ENCODE results near the gene FAM180B. TPM values are rescaled to one million over a fixed set of nuclear protein-coding genes. Genes with fewer than 3 reads are reported as not detected.
A peak's percentile ranks its signal among the peaks of the same experiment; 100 is the strongest.

The FAM180B gene
- total and polyA plus RNA-seq, 2 of the 13 experiments (the other 11 are each of a cell fraction or from before 2014, with no cell fraction given) = 0.40 to 1.0 TPM

- TF ChIP-seq TBL1XR1 (IDR thresholded peaks at IDR 0.05; ENCODE audit: borderline replicate concordance, low read length, partially characterized antibody) (no peak), HNF1B (CRISPR knock-in tag; IDR thresholded peaks at IDR 0.05) (peak; percentile 96), TCF7 (IDR thresholded peaks at IDR 0.05; ENCODE audit: low read depth) (no peak; the same call in 1 of the 2 replicates), KDM5A (IDR thresholded peaks at IDR 0.05; ENCODE audit: borderline replicate concordance, low read length) (peak; percentile 100), ATF1 (CRISPR knock-in tag; IDR thresholded peaks at IDR 0.05) (no peak)
Observed at GRCh38 chr11:47578524-47579494, 7.7 kb upstream of the FAM180B start, which contains the start of the genes KBTBD4 and NDUFS3 (continued).

- no peak for TF ChIP-seq FOXK1 (CRISPR knock-in tag; IDR thresholded peaks at IDR 0.05; ENCODE audit: borderline replicate concordance, low read depth)
- no peak overlapping the region for H3K4me3 ChIP-seq (replicated peaks in 1 of 3; ENCODE audit: insufficient read depth in 1 of 3, low read depth in 2 of 3, low read length in 3 of 3)
- in situ Hi-C loops (cut with HindIII; ENCODE audit: extremely low pct_ligation_motif_present, low pct_unique_long_range_greater_than_20kb) = no loop called here
- H3K27me3 ChIP-seq (ENCODE audit: control insufficient read depth in 1 of 2, insufficient read depth in 2 of 2, low read length in 2 of 2) = no peaks in the 10 kb centered on the region; a peak in 1 of 5 replicates
- H3K9ac ChIP-seq (ENCODE audit: insufficient read depth, low read depth, low read length) = no peak overlapping the region
- DNase-seq (ENCODE audit: low spot score) = no peak
- peaks cover 10 to 37% of the 10 kb centered on the region in 2 experiments for H3K36me3 ChIP-seq (replicated peaks in 1 of 2; ENCODE audit: control insufficient read depth in 1 of 2, insufficient read depth in 2 of 2, low read length in 2 of 2)
- no peaks in the 10 kb centered on the region for H4K20me1 ChIP-seq (ENCODE audit: insufficient read depth, low read length)
- H3K4me2 ChIP-seq (ENCODE audit: low read depth, low read length) = no peak overlapping the region
- no peak for FAIRE-seq
- no peak overlapping the region for H2AFZ ChIP-seq (ENCODE audit: low read length)
- H3K79me2 ChIP-seq (ENCODE audit: insufficient read depth, low read length) = peaks cover 19% of the 10 kb centered on the region
- ATAC-seq = no peak
- no peaks in the 10 kb centered on the region for H3K9me3 ChIP-seq (ENCODE audit: low read length)
- no peak overlapping the region for H3K27ac ChIP-seq (ENCODE audit: extremely low read length, insufficient read depth, low read length)
- CTCF ChIA-PET (ENCODE audit: low intra/inter-chr PET ratio, low total read pairs) = no interaction called here
- POLR2A ChIA-PET = no interaction called here
- no TSS peak for BruUV-seq (replicated peaks)
- 95% methylated on average over 5 of the region's 5 CpGs for WGBS (ENCODE audit: low lambda C conversion rate)
- H3K4me1 ChIP-seq (ENCODE audit: insufficient read depth, low read length) = peaks cover 33% of the 10 kb centered on the region
- intact Hi-C loops (cut with micrococcal nuclease; ENCODE audit: unreplicated experiment) = no loop called here
Observed at GRCh38 chr11:47583844-47584243, 2.6 kb upstream of the FAM180B start.
